MM.1S (cell line): Measurements from ENCODE around the gene MYO6.

ENCODE experiments used
- DNase-seq: peaks from one replicate; pipeline ENCODE4 v3.0.0-alpha.2; 2015
- H2AFZ ChIP-seq: fragments of 300-600 bp; sonication (generic); 2 replicates; pipeline ENCODE4 v1.6.0; 2016; ENCODE audit warnings: antibody characterized with exemption, low read length
- H3F3A ChIP-seq: fragments of 300-600 bp; sonication (generic); 2 replicates; pipeline ENCODE4 v1.6.1; 2016; ENCODE audit warnings: mild to moderate bottlenecking, antibody characterized with exemption, low read length, moderate library complexity, mixed read lengths; ENCODE audit not compliant: insufficient read depth
- H3K27ac ChIP-seq: fragments of 300-600 bp; sonication (generic); 2 replicates; pipeline ENCODE4 v1.5.1; 2016; ENCODE audit warnings: mild to moderate bottlenecking, low read length
- H3K27me3 ChIP-seq: fragments of 300-600 bp; sonication (generic); replicated peaks from 2 replicates; pipeline ENCODE4 v1.6.0; 2016; ENCODE audit warnings: low read length; ENCODE audit not compliant: insufficient read depth
- H3K36me3 ChIP-seq: fragments of 300-600 bp; sonication (generic); replicated peaks from 2 replicates; pipeline ENCODE4 v1.6.1; 2016; ENCODE audit warnings: mild to moderate bottlenecking, low read length, mixed read lengths; ENCODE audit not compliant: insufficient read depth
- H3K4me1 ChIP-seq: fragments of 300-600 bp; sonication (generic); 2 replicates; pipeline ENCODE4 v1.6.1; 2016; ENCODE audit warnings: low read length, mixed read lengths
- H3K4me2 ChIP-seq: fragments of 300-600 bp; sonication (generic); 2 replicates; pipeline ENCODE4 v1.6.0; 2016; ENCODE audit warnings: low read depth, low read length
- H3K4me3 ChIP-seq: fragments of 300-600 bp; sonication (generic); 2 replicates; pipeline ENCODE4 v1.5.1; 2016; ENCODE audit warnings: low read length, mixed read lengths
- H3K79me2 ChIP-seq: fragments of 300-600 bp; sonication (generic); 2 replicates; pipeline ENCODE4 v1.6.1; 2016; ENCODE audit warnings: mixed run types, low read length, mixed read lengths
- H3K9ac ChIP-seq: fragments of 300-600 bp; sonication (generic); 2 replicates; pipeline ENCODE4 v1.6.1; 2016; ENCODE audit warnings: low read length, mixed read lengths
- H3K9me2 ChIP-seq: fragments of 300-600 bp; sonication (generic); replicated peaks from 2 replicates; pipeline ENCODE4 v1.6.1; 2016; ENCODE audit warnings: mild to moderate bottlenecking, low read length, mixed read lengths; ENCODE audit not compliant: insufficient read depth
- H3K9me3 ChIP-seq: fragments of 300-600 bp; sonication (generic); replicated peaks from 2 replicates; pipeline ENCODE4 v1.6.1; 2016; ENCODE audit warnings: mild to moderate bottlenecking, low read length, mixed read lengths; ENCODE audit not compliant: insufficient read depth
- H4K20me1 ChIP-seq: fragments of 300-600 bp; sonication (generic); 2 replicates; pipeline ENCODE4 v1.6.1; 2016; ENCODE audit warnings: mild to moderate bottlenecking, low read length, moderate library complexity, mixed read lengths; ENCODE audit not compliant: insufficient read depth
- CTCF ChIP-seq: fragments of 300-600 bp; sonication (generic); IDR thresholded peaks from 2 replicates; pipeline ENCODE4 v1.5.1; 2016; ENCODE audit warnings: antibody characterized with exemption, low read length, mixed read lengths
- EZH2 ChIP-seq: fragments of 300-600 bp; sonication (generic); optimal IDR thresholded peaks from 2 replicates; pipeline ENCODE3; 2017; ENCODE audit warnings: low read depth, mild to moderate bottlenecking, antibody characterized with exemption, low read length, mixed read lengths
- EZH2phosphoT487 ChIP-seq: fragments of 300-600 bp; sonication (generic); IDR thresholded peaks from 2 replicates; pipeline ENCODE4 v1.6.1; 2018; ENCODE audit warnings: antibody characterized with exemption, low read length

MYO6 gene

GRCh38 chr6:75755704-75756103, 6.7 kb downstream of the MYO6 start:
- no peaks in the 10 kb centered on the region; the same call in 1 of the 2 replicates for H3K36me3 ChIP-seq
- H3K9me3 ChIP-seq: no peaks in the 10 kb centered on the region
- no peak overlapping the region for H3K27ac ChIP-seq
- no peaks in the 10 kb centered on the region for H3K9me2 ChIP-seq
- H3K79me2 ChIP-seq: peaks cover 97% of the 10 kb centered on the region
- H4K20me1 ChIP-seq: no peaks in the 10 kb centered on the region; the same call in 1 of the 2 replicates
- no peak for TF ChIP-seq EZH2
- no peak for TF ChIP-seq EZH2phosphoT487
- TF ChIP-seq CTCF: no peak
- no peak overlapping the region for H3K9ac ChIP-seq
- no peak overlapping the region for H2AFZ ChIP-seq
- no peak overlapping the region for H3K4me3 ChIP-seq
- no peak overlapping the region for H3K4me2 ChIP-seq
- no peaks in the 10 kb centered on the region for H3K27me3 ChIP-seq
- H3F3A ChIP-seq: peaks cover 19% of the 10 kb centered on the region
- no peak for DNase-seq
- peaks cover 28% of the 10 kb centered on the region for H3K4me1 ChIP-seq

- Histone ChIP-seq H3K36me3 (no peaks in the 10 kb centered on the region), H2AFZ (no peak overlapping the region), H3K4me1 (peaks cover 15% of the 10 kb centered on the region), H3K9me3 (no peaks in the 10 kb centered on the region), H3K9me2 (no peaks in the 10 kb centered on the region), H3K27me3 (no peaks in the 10 kb centered on the region), H3K27ac (no peak overlapping the region), H3K79me2 (peaks cover 97% of the 10 kb centered on the region), H4K20me1 (no peaks in the 10 kb centered on the region), H3K4me2 (no peak overlapping the region), H3K9ac (no peak overlapping the region), H3F3A (peaks cover 8% of the 10 kb centered on the region), H3K4me3 (no peak overlapping the region)
- no peak for DNase-seq
- TF ChIP-seq CTCF (no peak), EZH2 (no peak), EZH2phosphoT487 (no peak)
These were observed 8.3 kb downstream of the MYO6 start for GRCh38 chr6:75757295-75757694.

- Histone ChIP-seq H3K9me3 (no peaks in the 10 kb centered on the region), H3K9ac (no peak overlapping the region), H4K20me1 (no peaks in the 10 kb centered on the region), H3K4me1 (peaks cover 7% of the 10 kb centered on the region), H3K4me3 (no peak overlapping the region), H3K79me2 (peaks cover 97% of the 10 kb centered on the region), H3K4me2 (no peak overlapping the region), H3K27ac (no peak overlapping the region), H3K27me3 (no peaks in the 10 kb centered on the region), H3K9me2 (no peaks in the 10 kb centered on the region), H2AFZ (no peak overlapping the region), H3F3A (peaks cover 4% of the 10 kb centered on the region; the same call in 1 of the 2 replicates), H3K36me3 (no peaks in the 10 kb centered on the region)
- DNase-seq: no peak
- TF ChIP-seq EZH2 (no peak), CTCF (no peak), EZH2phosphoT487 (no peak)
These were observed 9.0 kb downstream of the MYO6 start for GRCh38 chr6:75758061-75758460.
